HFFc6 (cell line): Measurements from ENCODE around the gene ARHGAP22. TPM values are rescaled to one million over a fixed set of nuclear protein-coding genes. Genes with fewer than 3 reads are reported as not detected.

ENCODE experiments used
- DNase-seq: peaks from one replicate; pipeline ENCODE4 v3.0.0-alpha.2; 2018
- H3K27ac Mint-ChIP-seq: 2 replicates; pipeline ENCODE4 v1.8.0; 2020; ENCODE audit warnings: mild to moderate bottlenecking, mixed read lengths
- H3K27me3 Mint-ChIP-seq: 2 replicates; pipeline ENCODE4 v1.8.0; 2021; ENCODE audit warnings: mild to moderate bottlenecking, moderate library complexity, mixed read lengths; ENCODE audit not compliant: insufficient read depth
- H3K36me3 Mint-ChIP-seq: 2 replicates; pipeline ENCODE4 v1.8.0; 2021; ENCODE audit warnings: low read depth, mixed read lengths
- H3K4me1 Mint-ChIP-seq: 2 replicates; pipeline ENCODE4 v1.8.0; 2020; ENCODE audit warnings: low read depth, mixed read lengths
- H3K4me3 Mint-ChIP-seq: 2 replicates; pipeline ENCODE4 v1.8.0; 2020; ENCODE audit warnings: mild to moderate bottlenecking, moderate library complexity, mixed read lengths
- H3K9me3 Mint-ChIP-seq: 2 replicates; pipeline ENCODE4 v1.8.0; 2020; ENCODE audit warnings: mild to moderate bottlenecking, mixed read lengths
- total RNA-seq, 6 experiments: library from RNA; stranded (reverse); fragmentation: NEBNext Ultra II Directional; extraction: Animal tissue kit (Norgen Biotek cat#: 25700); gene quantifications; 2 replicates in 1 of 6; 3 replicates in 5 of 6; pipeline ENCODE4 v1.2.3, GENCODE V29; 2021
- TF ChIP-seq, protein P1 (sequence below): fragments of 200-600 bp; sonication (generic); IDR thresholded peaks from 2 replicates; pipeline ENCODE4 v1.5.0; 2021; ENCODE audit warnings: antibody characterized with exemption, mild to moderate bottlenecking

Gene ARHGAP22
- total RNA-seq, 6 experiments from 2014 or later = 74.3 to 117 (median 95.7) TPM

DNA sequence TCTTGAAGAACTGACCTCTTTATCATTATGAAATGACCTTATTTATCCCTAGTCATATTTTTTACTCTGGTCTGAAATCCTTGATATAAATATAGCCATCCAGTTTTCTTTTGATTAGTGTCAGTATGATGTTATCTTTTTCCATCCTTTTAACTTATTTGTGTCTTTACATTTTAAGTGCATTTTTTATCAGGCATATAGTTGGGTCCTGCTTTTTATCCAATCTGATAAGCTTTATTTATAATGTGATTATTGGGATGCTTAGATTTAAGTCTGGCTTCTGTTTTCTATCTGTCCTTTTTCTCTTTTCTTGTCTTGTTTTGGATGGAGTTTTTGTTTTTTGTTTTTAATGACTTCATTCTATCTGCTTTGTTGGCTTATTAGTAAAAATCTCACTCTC is 119.2 kb downstream of the ARHGAP22 start:
- Mint-ChIP-seq H3K36me3 (peaks cover 32% of the 10 kb centered on the region), H3K27me3 (peaks cover 2% of the 10 kb centered on the region; the same call in 1 of the 2 replicates), H3K4me3 (no peak overlapping the region), H3K4me1 (peaks cover 39% of the 10 kb centered on the region), H3K9me3 (no peaks in the 10 kb centered on the region), H3K27ac (no peak overlapping the region)
- no peak for DNase-seq
- TF ChIP-seq, protein P1, sequence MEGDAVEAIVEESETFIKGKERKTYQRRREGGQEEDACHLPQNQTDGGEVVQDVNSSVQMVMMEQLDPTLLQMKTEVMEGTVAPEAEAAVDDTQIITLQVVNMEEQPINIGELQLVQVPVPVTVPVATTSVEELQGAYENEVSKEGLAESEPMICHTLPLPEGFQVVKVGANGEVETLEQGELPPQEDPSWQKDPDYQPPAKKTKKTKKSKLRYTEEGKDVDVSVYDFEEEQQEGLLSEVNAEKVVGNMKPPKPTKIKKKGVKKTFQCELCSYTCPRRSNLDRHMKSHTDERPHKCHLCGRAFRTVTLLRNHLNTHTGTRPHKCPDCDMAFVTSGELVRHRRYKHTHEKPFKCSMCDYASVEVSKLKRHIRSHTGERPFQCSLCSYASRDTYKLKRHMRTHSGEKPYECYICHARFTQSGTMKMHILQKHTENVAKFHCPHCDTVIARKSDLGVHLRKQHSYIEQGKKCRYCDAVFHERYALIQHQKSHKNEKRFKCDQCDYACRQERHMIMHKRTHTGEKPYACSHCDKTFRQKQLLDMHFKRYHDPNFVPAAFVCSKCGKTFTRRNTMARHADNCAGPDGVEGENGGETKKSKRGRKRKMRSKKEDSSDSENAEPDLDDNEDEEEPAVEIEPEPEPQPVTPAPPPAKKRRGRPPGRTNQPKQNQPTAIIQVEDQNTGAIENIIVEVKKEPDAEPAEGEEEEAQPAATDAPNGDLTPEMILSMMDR = no peak

DNA sequence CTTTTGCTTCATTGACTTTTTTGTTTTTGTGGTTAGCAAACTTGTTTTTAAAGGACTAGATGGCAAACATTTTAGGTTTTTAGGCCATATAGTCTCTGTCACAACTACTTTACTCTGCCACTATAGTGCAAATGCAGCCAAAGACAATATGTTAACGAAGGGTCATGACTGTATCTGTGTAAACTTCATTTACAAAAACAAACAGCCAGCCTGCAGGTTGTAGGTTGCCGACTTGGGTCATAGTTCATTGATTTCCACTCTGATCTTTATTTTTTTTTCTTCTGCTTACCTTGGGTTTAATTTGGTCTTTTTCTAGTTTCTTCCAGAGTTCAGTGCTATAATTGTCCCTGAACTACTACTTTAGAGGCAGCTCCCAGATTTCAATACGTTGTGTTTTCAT is 120.0 kb downstream of the ARHGAP22 start:
- TF ChIP-seq, protein P1 = no peak
- H3K27me3 Mint-ChIP-seq = peaks cover 2% of the 10 kb centered on the region; the same call in 1 of the 2 replicates
- DNase-seq = no peak
- peaks cover 36% of the 10 kb centered on the region for H3K4me1 Mint-ChIP-seq
- no peak overlapping the region for H3K4me3 Mint-ChIP-seq
- no peak overlapping the region for H3K27ac Mint-ChIP-seq
- no peaks in the 10 kb centered on the region for H3K9me3 Mint-ChIP-seq
- H3K36me3 Mint-ChIP-seq = peaks cover 33% of the 10 kb centered on the region

DNA sequence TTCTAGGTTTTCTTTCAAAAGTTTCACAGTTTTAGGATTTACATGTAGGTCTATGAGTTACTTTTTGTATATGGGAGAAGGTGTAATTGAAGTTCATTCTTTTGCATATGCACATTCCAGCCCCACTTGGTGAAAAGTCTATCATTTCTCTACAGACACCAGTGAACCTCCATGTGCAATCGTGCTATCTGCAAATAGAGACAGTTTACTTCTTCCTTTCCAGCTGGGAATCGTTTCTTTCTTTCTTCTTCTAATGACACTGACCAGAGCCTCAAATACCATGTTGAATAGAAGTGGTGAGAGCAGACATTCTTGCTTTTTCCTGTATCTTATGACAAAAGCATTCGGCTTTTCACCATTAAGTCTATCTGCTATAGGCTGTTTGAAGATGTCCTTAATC is 122.7 kb downstream of the ARHGAP22 start:
- peaks cover 51% of the 10 kb centered on the region for H3K36me3 Mint-ChIP-seq
- TF ChIP-seq, protein P1 = no peak
- peaks cover 54% of the 10 kb centered on the region for H3K4me1 Mint-ChIP-seq
- peaks cover 8% of the 10 kb centered on the region for H3K27me3 Mint-ChIP-seq
- no peak for DNase-seq
- peak overlapping the region; percentile 27; the same call in 1 of the 2 replicates for H3K27ac Mint-ChIP-seq
- no peaks in the 10 kb centered on the region for H3K9me3 Mint-ChIP-seq
- H3K4me3 Mint-ChIP-seq = no peak overlapping the region

DNA sequence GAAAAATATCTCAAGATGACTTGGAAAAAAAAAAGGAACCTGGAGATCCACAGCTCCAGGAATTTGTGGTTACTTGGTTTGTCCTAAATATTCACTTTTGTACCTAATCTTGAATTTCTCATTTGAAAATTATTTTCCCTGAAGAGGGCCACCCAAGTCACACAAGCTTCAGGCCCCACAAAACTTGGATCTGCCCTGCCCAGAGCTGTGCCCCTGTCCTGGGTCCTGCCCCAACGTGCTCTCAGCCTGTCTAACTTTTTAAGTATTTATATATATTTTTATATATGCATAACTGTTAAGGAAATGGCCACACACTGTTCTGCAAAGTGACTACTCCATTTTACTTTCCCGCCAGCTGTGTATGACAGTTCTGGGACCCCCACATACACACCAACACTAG is 123.5 kb downstream of the ARHGAP22 start:
- Mint-ChIP-seq H3K4me1 (peaks cover 55% of the 10 kb centered on the region), H3K27me3 (peaks cover 8% of the 10 kb centered on the region), H3K27ac (no peak overlapping the region), H3K4me3 (no peak overlapping the region), H3K36me3 (peaks cover 53% of the 10 kb centered on the region), H3K9me3 (no peaks in the 10 kb centered on the region)
- no peak for DNase-seq
- TF ChIP-seq, protein P1 = no peak

DNA sequence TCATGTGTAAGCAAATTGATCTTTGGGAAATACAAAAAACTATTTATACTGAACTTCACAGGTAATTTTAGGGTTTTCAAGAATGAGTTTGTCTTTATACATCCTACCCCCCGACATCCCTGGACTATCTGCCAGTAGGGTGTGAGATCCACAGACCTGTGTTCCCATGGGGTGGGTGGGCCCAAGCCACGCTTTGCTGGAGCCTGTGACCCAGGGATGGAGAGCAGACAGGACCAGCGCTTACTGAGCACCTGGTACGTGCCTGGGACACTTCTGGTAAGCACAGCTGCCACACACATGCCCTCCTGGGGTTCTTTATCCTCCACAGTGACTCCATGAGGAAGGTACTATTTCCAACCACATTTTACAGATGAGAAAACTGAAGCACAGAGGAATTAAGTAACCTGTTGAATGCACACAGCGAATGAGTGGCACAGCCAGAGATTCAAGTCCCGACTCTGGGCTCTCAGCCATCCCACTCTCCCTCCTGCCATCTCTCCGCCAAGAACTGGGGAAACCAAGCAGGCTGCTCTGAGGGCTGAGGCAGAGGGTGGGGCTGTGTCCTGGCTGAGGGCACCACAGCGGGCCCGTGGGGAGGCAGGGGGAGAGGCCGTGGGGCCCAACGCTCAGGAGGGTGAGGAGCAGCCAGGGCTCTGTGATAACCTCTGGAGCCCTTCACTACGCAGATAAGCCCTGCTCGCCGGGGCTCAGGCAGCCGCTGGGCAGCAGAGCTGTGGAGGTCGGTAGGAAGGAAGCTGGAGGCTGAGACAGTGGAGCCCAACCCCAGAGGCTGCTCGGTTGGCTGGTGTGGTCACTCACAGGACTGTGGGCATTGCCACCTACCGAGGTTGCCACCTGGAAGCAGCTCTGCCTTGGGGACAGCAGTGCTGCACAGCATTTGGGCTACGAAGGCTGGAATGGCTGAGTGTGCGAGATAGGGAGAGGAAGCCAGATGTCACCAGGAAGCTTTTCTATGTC is 124.2 kb downstream of the ARHGAP22 start:
- DNase-seq = no peak
- H3K36me3 Mint-ChIP-seq = peaks cover 53% of the 10 kb centered on the region
- peaks cover 8% of the 10 kb centered on the region for H3K27me3 Mint-ChIP-seq
- peaks cover 61% of the 10 kb centered on the region for H3K4me1 Mint-ChIP-seq
- TF ChIP-seq, protein P1 = no peak
- no peaks in the 10 kb centered on the region for H3K9me3 Mint-ChIP-seq
- H3K27ac Mint-ChIP-seq = no peak overlapping the region; the same call in 1 of the 2 replicates
- H3K4me3 Mint-ChIP-seq = no peak overlapping the region
